NOMO-1 (cell line): ENCODE results near the gene SEMA7A.
"Not testable (repeated sequence)": the region's sequence is repeated elsewhere in the genome, so short reads cannot be mapped to it uniquely, and the experiment has no call there.

Experiments used
- DNase-seq, 2 experiments: peaks; one replicate each; lab custom pipeline; 2025; ENCODE audit not compliant: unreplicated experiment in 2 of 2; lab: John Stamatoyannopoulos, UW

SEMA7A gene

GRCh38 chr15:74433592-74434262 is at the start of gene SEMA7A:
Gene SEMA7A (minus strand): TSS chr15:74433958. CDS start chr15:74433918, 40 bp downstream.
- peak; percentile 77 to 88 for DNase-seq

- no peak for DNase-seq
Measured at GRCh38 chr15:74482661-74483060, 48.9 kb upstream of the SEMA7A start.

GRCh38 chr15:74480364-74480763 is 46.6 kb upstream of the SEMA7A start:
- DNase-seq, result not testable (repeated sequence)

- DNase-seq, result not testable (repeated sequence)
Measured at GRCh38 chr15:74471621-74472020, 37.9 kb upstream of the SEMA7A start.

GRCh38 chr15:74470631-74471395 is 37.1 kb upstream of the SEMA7A start:
- DNase-seq, result peak; percentile 28 to 52

- no peak for DNase-seq
Measured at GRCh38 chr15:74468341-74469032, 34.7 kb upstream of the SEMA7A start.

- no peak for DNase-seq
Measured at GRCh38 chr15:74466570-74466969, 32.8 kb upstream of the SEMA7A start.

- DNase-seq, result no peak
Measured at GRCh38 chr15:74464897-74465296, 31.1 kb upstream of the SEMA7A start.

GRCh38 chr15:74464216-74464615 is 30.5 kb upstream of the SEMA7A start:
- peak in 1 of 2 experiments; percentile 16 for DNase-seq

- DNase-seq, result no peak
Measured at GRCh38 chr15:74463634-74464033, 29.9 kb upstream of the SEMA7A start.

- DNase-seq, result no peak
Measured at GRCh38 chr15:74461847-74462511, 28.2 kb upstream of the SEMA7A start.

GRCh38 chr15:74460871-74461846 is 27.4 kb upstream of the SEMA7A start, which contains the start of gene UBL7:
Gene UBL7 (minus strand): TSS chr15:74461160. CDS start chr15:74458867, 2,293 bp downstream.
- DNase-seq, result peak; percentile 95 to 97

GRCh38 chr15:74460298-74460697 is 26.5 kb upstream of the SEMA7A start:
- DNase-seq, result peak; percentile 26 to 60

GRCh38 chr15:74459798-74460197 is 26.0 kb upstream of the SEMA7A start:
- not testable (repeated sequence) for DNase-seq

- no peak for DNase-seq
Measured at GRCh38 chr15:74458473-74458872, 24.7 kb upstream of the SEMA7A start.

GRCh38 chr15:74457036-74457435 is 23.3 kb upstream of the SEMA7A start:
- not testable (repeated sequence) for DNase-seq

- DNase-seq, result no peak
Measured at GRCh38 chr15:74454764-74455500, 21.2 kb upstream of the SEMA7A start.

- DNase-seq, result no peak
Measured at GRCh38 chr15:74453925-74454763, 20.4 kb upstream of the SEMA7A start.
